KOPT-K1 (cell line): ENCODE measurements around the gene FUT8.
A peak's percentile ranks its signal among the peaks of the same experiment; 100 is the strongest.

Experiments used
- H3K27ac ChIP-seq: fragments of 200-600 bp; sonication (generic); 2 replicates; pipeline ENCODE4 v1.5.1; 2016; ENCODE audit warnings: antibody characterized with exemption, mild to moderate bottlenecking, low read depth, low read length; ENCODE audit not compliant: poor library complexity, severe bottlenecking
- H3K36me3 ChIP-seq: fragments of 200-600 bp; sonication (generic); 2 replicates; pipeline ENCODE4 v1.5.1; 2017; ENCODE audit warnings: antibody characterized with exemption, mild to moderate bottlenecking, low read length, moderate library complexity; ENCODE audit not compliant: insufficient read depth
- H3K9me3 ChIP-seq: fragments of 200-600 bp; sonication (generic); 2 replicates; pipeline ENCODE4 v1.5.1; 2017; ENCODE audit warnings: antibody characterized with exemption, low read length, mild to moderate bottlenecking; ENCODE audit not compliant: insufficient read depth, poor library complexity, severe bottlenecking

Gene FUT8

GRCh38 chr14:65718629-65719028 is 306.1 kb downstream of the FUT8 start:
- Histone ChIP-seq H3K9me3 (peaks cover 91% of the 10 kb centered on the region), H3K27ac (no peak overlapping the region), H3K36me3 (peaks cover 35% of the 10 kb centered on the region)

DNA sequence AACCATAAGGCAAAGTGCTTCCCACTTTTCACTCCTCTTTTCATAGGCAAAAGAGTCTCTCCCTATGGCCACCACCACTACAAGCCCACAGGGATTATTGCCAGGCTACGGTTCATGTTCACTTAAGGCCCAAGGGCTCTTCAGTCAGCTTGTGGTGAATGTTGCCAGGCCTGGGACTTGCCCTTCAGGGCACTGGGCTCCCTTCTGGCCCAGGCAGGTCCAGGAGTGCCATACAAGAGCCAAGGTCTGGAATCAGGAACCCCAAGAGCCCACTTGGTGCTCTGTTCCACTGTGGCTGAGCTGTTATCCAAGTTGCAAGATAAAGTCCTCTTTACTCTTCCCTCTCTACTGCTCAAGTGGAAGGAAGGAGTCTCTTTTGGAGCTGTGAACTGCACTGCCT is 307.6 kb downstream of the FUT8 start:
- H3K9me3 ChIP-seq, result peaks cover 88% of the 10 kb centered on the region
- no peak overlapping the region for H3K27ac ChIP-seq
- peaks cover 49% of the 10 kb centered on the region for H3K36me3 ChIP-seq

- peak overlapping the region; percentile 26 for H3K27ac ChIP-seq
- H3K36me3 ChIP-seq, result peaks cover 53% of the 10 kb centered on the region
- H3K9me3 ChIP-seq, result peaks cover 88% of the 10 kb centered on the region
Measured at GRCh38 chr14:65720743-65721142, 308.2 kb downstream of the FUT8 start.

- Histone ChIP-seq H3K36me3 (peaks cover 76% of the 10 kb centered on the region), H3K9me3 (peaks cover 88% of the 10 kb centered on the region), H3K27ac (peak overlapping the region; percentile 88)
Measured at GRCh38 chr14:65723348-65723747, 310.8 kb downstream of the FUT8 start.

DNA sequence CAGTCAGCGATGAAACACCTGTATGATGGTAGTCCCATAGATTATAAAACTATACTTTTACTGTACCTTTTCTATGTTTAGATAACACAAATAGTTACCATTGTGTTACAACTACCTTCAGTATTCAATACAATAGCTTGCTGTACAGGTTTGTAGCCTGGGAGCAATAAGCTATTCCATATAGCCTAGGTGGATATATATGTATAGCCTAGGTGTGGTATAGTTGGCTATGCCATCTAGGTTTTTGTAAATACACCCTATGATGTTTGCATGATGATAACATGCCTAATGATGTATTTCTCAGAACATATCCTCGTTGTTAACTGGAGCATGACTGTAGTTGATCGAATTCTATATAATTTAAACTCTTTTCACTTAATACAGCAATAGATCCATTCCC is 316.1 kb downstream of the FUT8 start:
- Histone ChIP-seq H3K9me3 (peaks cover 45% of the 10 kb centered on the region), H3K27ac (no peak overlapping the region), H3K36me3 (peaks cover 77% of the 10 kb centered on the region)

DNA sequence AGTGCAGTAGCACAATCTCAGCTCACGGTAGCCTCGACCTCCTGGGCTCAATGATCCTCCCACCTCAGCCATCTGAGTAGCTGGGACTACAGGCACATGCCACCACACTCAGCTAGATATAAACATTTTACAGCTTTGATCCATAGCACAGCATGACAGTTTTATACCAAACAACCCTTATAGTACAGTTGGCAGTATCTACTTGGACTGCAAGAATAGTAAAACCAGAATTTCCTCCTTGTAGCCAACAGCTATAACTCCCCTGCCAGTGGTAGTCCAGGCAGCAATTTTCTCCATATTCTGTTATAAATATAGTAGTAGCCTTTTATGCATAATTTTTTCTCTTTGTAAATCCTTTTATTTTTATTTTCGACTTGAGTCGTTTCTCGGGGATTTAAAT is 317.0 kb downstream of the FUT8 start:
- peaks cover 79% of the 10 kb centered on the region for H3K36me3 ChIP-seq
- peaks cover 38% of the 10 kb centered on the region for H3K9me3 ChIP-seq
- no peak overlapping the region for H3K27ac ChIP-seq

DNA sequence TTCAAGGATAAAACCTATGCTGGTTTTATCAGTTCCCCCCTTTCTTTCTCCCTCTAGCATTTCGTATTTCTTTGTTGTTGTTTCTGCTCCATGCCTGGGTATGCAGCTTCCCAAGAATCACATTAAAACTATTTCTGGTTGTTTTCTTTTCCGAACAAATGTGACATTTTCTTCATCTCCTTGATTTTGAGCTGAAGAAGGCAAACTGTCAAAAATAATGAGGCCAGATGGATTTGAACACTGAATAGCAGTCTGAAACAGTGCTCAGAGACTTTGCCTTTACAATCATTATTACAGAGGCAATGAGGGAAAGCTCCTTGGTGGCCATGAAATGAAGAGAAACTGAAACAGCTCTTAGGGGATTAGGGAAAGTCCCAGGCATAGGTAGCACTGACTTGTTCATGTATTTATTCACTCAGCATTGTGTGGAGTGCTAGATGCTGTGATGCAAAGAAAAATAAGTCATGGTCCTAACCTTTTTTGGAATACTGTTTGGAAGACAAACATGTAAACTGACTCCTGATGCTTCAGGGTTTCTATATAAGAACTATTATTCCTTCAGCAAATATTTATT is 319.5 kb downstream of the FUT8 start:
- Histone ChIP-seq H3K36me3 (peaks cover 74% of the 10 kb centered on the region), H3K9me3 (peaks cover 14% of the 10 kb centered on the region), H3K27ac (no peak overlapping the region)

DNA sequence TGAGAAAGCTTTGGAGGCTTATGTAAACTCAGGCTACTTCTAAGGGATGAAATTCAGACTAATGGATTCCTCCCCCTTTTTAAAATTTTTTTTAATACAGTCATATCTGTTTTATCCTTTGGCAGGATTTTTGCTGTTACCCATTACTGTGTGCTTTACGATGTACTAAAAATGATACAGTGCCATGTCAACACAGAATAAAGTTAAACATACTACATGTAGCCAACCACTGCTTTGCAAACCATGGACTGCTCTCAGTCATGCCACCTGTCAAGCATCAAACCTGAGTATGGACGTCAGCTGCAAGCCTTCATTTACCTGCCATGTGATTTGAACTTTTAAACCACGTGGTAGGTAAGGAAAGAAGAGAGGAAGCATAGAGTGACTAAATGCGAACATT is 325.8 kb downstream of the FUT8 start:
- H3K9me3 ChIP-seq, result no peaks in the 10 kb centered on the region
- no peak overlapping the region for H3K27ac ChIP-seq
- peaks cover 70% of the 10 kb centered on the region for H3K36me3 ChIP-seq

GRCh38 chr14:65745396-65746190 is 333.1 kb downstream of the FUT8 start:
- H3K27ac ChIP-seq, result no peak overlapping the region
- H3K9me3 ChIP-seq, result no peaks in the 10 kb centered on the region
- peaks cover 31% of the 10 kb centered on the region for H3K36me3 ChIP-seq

GRCh38 chr14:65748796-65749195 is 336.3 kb downstream of the FUT8 start:
- Histone ChIP-seq H3K9me3 (no peaks in the 10 kb centered on the region), H3K36me3 (peaks cover 9% of the 10 kb centered on the region), H3K27ac (no peak overlapping the region)

DNA sequence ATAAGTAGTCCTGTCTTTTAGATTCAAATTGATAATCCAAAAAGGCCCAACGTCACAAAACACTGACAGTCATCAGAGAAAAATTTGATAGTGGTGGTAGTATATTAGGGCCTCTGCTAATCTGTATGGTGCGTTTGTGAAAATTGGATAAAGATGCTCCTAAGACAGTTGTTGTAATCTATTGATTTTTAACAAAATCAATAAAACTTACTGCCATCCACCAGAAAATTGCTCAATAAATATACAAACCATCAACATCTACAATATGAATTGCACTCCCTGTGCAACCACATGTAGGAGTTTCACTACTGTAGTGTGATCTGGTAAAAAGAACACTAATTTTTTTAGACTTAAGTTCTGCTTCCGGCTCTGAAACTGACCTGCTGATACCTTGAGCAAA is 336.8 kb downstream of the FUT8 start:
- H3K36me3 ChIP-seq, result 0 out of 2 replicates have a peak, but pooled peaks cover 5% of the 10 kb centered on the region
- H3K27ac ChIP-seq, result no peak overlapping the region
- no peaks in the 10 kb centered on the region for H3K9me3 ChIP-seq

DNA sequence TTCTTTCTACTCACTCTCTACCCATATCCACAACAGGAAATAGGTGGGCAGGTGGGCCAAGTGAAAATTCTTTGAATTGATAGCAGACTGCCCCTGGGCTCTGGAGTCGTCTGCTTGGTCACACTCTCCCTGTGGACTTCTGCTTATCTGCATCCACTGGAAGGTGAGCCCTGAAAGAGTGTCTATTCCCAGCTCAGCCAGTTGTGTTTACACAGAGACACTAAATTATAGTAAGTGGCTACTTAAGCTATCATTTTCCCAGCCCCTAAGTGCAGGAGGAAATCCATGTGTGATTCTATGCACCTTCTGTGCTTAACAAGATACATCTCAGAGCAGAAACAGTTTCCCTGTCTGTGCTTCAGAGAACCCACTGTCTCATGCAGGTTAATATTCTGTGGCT is 338.4 kb downstream of the FUT8 start:
- H3K27ac ChIP-seq, result no peak overlapping the region
- no peaks in the 10 kb centered on the region for H3K9me3 ChIP-seq
- 0 out of 2 replicates have a peak, but pooled peaks cover 4% of the 10 kb centered on the region for H3K36me3 ChIP-seq

- 0 out of 2 replicates have a peak, but pooled peaks cover 4% of the 10 kb centered on the region for H3K36me3 ChIP-seq
- no peak overlapping the region for H3K27ac ChIP-seq
- H3K9me3 ChIP-seq, result no peaks in the 10 kb centered on the region
Measured at GRCh38 chr14:65751510-65751909, 339.0 kb downstream of the FUT8 start.

DNA sequence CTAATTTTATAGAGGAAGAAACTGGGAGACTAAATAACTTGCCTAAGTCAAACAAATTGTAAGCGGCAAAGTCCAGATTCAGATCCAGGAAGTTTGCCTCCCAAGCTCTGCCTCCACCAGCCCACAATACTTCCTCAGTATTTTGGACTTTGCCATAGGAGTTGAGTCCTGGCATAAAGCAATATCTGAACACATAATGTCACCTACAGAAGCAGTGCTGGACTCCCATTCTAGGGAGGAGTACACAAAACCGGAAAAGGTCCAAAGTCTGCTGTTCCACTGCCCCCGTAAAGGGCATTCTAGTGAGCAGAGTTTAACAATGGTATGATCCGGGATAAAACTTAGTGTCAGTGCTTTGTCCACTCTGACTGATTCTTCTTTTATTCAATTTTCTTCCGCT is 340.5 kb downstream of the FUT8 start:
- H3K27ac ChIP-seq, result no peak overlapping the region
- no peaks in the 10 kb centered on the region for H3K9me3 ChIP-seq

GRCh38 chr14:65755331-65755730 is 342.8 kb downstream of the FUT8 start:
- Histone ChIP-seq H3K9me3 (no peaks in the 10 kb centered on the region), H3K36me3 (no peaks in the 10 kb centered on the region)

More for the DNA sequence above, 340.5 kb downstream of the FUT8 start:
- H3K36me3 ChIP-seq, result no peaks in the 10 kb centered on the region

DNA sequence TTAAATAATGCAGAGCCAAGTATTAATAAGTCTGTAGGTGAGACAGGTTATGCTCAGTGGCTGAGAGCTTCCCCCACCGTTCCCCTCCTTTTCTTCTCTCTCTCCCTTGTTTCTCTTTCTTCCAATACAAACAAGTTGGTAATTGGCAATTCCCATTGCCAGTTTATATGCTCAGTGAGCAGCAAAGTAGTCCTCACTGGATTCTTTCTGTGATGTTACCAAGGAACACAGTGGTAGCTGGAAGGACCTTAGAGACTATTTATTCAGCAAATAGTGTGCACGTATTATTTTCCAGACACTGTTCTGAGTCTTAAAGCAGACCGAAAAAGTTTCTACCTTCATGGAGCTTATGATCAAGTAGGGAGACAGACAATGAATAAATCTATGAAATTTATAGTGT is 344.4 kb downstream of the FUT8 start:
- no peak overlapping the region for H3K27ac ChIP-seq
- H3K9me3 ChIP-seq, result no peaks in the 10 kb centered on the region
- H3K36me3 ChIP-seq, result no peaks in the 10 kb centered on the region

More at GRCh38 chr14:65755331-65755730, 342.8 kb downstream of the FUT8 start:
- H3K27ac ChIP-seq, result no peak overlapping the region
